Ovary (tissue), 10 donors: ENCODE data around the gene FAM13C. TPM values are rescaled to one million over a fixed set of nuclear protein-coding genes. Genes with fewer than 3 reads are reported as not detected.
A peak's percentile ranks its signal among the peaks of the same experiment; 100 is the strongest.
"Not testable (repeated sequence)": the region's sequence is repeated elsewhere in the genome, so short reads cannot be mapped to it uniquely, and the experiment has no call there.

ENCODE experiments used
- DNase-seq, 5 donors: peaks; one replicate each; pipeline ENCODE4 v3.0.0-alpha.2; 2019 to 2020
- H3K27ac ChIP-seq, 2 donors: fragments of 200-600 bp; one replicate each; pipeline versions ENCODE4 v1.5.1 to v1.8.0; 2019 to 2022
- H3K27me3 ChIP-seq: fragments of 200-600 bp; one replicate; pipeline ENCODE4 v1.8.0; 2022
- H3K36me3 ChIP-seq: fragments of 200-600 bp; sonication (generic); one replicate; pipeline ENCODE4 v1.5.1; 2019
- H3K4me1 ChIP-seq: one replicate; pipeline ENCODE4 v1.8.1; 2013; ENCODE audit warnings: mild to moderate bottlenecking, moderate library complexity; ENCODE audit not compliant: insufficient read depth
- H3K4me3 ChIP-seq: fragments of 200-600 bp; sonication (generic); one replicate; pipeline ENCODE4 v1.5.1; 2017
- H3K9me3 ChIP-seq, 2 donors: fragments of 200-600 bp in 1 of 2; sonication (generic) in 1 of 2; one replicate each; pipeline versions ENCODE4 v1.5.1 to v1.8.1; 2013 to 2019; ENCODE audit warnings: mild to moderate bottlenecking in 1 of 2, moderate library complexity in 1 of 2
- CTCF ChIP-seq, 3 donors: fragments of 450-650 bp in 2 of 3; fragments of 200-600 bp in 1 of 3; IDR thresholded peaks; one replicate each; pipeline versions ENCODE4 v1.5.1 to v1.8.0; 2016 to 2022; ENCODE audit warnings: antibody characterized with exemption in 3 of 3, mild to moderate bottlenecking in 1 of 3
- EP300 ChIP-seq: sonication (generic); formaldehyde crosslinking; IDR thresholded peaks from one replicate; pipeline ENCODE4 v1.6.1; 2017; ENCODE audit warnings: antibody characterized with exemption
- POLR2A ChIP-seq: fragments of 450-650 bp; IDR thresholded peaks from one replicate; pipeline ENCODE4 v1.6.1; 2017; ENCODE audit warnings: antibody characterized with exemption, mild to moderate bottlenecking, moderate library complexity
- WGBS, 3 donors: extraction: QIAGEN DNeasy Blood & Tissue Kit in 1 of 3; methylation state at CpG; one replicate each; pipeline versions ENCODE4 v1.1.5 to v1.1.7; 2013 to 2017; 5-methylcytosine and 5-hydroxymethylcytosine counted together
- intact Hi-C, 4 donors: fragments of 100-400 bp; cut with DNase I; formaldehyde crosslinking; loops; one replicate each; pipeline versions ENCODE4 v1.11.0 to v1.15.1; 2022 to 2023
- long read RNA-seq, 3 donors: library from polyadenylated mRNA in 2 of 3; unstranded in 2 of 3; transcript quantifications; one replicate each; pipeline ENCODE4 v2.0.0 and lab custom pipeline, GENCODE V29; 2021 to 2026
- polyA plus RNA-seq, 2 donors: library from polyadenylated mRNA; stranded (reverse); fragments of 200-250 nt in 1 of 2; fragments of 350-450 nt in 1 of 2; fragmentation: Illumina TruSeq in 1 of 2; extraction: RNeasy Lipid Tissue Mini Kit (QIAGEN cat#74804) in 1 of 2; gene quantifications; one replicate each; pipeline ENCODE4 v1.2.3, GENCODE V29; 2013 to 2014
- total RNA-seq, 7 donors: library from RNA; depleted of rRNA in 2 of 7; stranded (reverse); fragments of >200 nt in 2 of 7; fragmentation: NEBNext Ultra II Directional in 3 of 7; extraction: Animal tissue kit (Norgen Biotek cat#: 25700) in 3 of 7; gene quantifications; one replicate each; pipeline versions ENCODE4 v1.1.0 to v1.2.4, GENCODE V29; 2016 to 2023
- donor health status: DM: no; HTN: no; CAD: no; lungs with moderate emphysema.
- donor health status: DM: no; HTN: no; CAD: no.
- donor health status: Bipolar disorder and iron deficiency.
- donor health status: DM: yes; HTN: yes; CAD: no.
- donor health status: DM: no; HTN: no; CAD: no.
- donor health status: DM: yes; HTN: yes; CAD: no.

FAM13C gene
- 10 to 100 TPM; 11.9 to 35.2 (median 22.7) TPM for total RNA-seq
- polyA plus RNA-seq: 10 to 100 TPM; 14.3 to 19.5 TPM
- long read RNA-seq, donor 1, partial matches to known transcripts: 21 of 30 reads
- long read RNA-seq, donor 1, other reads (novel, unspliced or antisense): 7 of 30 reads
- long read RNA-seq, donor 2, partial matches to known transcripts: 0 of 10 reads
- long read RNA-seq, donor 2, other reads (novel, unspliced or antisense): 7 of 10 reads
- long read RNA-seq, donor 3, transcript FAM13C-214 (12 exons, 3,033 nt): minor isoform, 9 of 47 reads
- long read RNA-seq, donor 3, transcript FAM13C-217 (14 exons, 3,333 nt): major isoform, 19 of 47 reads
- long read RNA-seq, donor 3, partial matches to known transcripts: 2 of 47 reads
- long read RNA-seq, donor 3, other reads (novel, unspliced or antisense): 13 of 47 reads

DNA sequence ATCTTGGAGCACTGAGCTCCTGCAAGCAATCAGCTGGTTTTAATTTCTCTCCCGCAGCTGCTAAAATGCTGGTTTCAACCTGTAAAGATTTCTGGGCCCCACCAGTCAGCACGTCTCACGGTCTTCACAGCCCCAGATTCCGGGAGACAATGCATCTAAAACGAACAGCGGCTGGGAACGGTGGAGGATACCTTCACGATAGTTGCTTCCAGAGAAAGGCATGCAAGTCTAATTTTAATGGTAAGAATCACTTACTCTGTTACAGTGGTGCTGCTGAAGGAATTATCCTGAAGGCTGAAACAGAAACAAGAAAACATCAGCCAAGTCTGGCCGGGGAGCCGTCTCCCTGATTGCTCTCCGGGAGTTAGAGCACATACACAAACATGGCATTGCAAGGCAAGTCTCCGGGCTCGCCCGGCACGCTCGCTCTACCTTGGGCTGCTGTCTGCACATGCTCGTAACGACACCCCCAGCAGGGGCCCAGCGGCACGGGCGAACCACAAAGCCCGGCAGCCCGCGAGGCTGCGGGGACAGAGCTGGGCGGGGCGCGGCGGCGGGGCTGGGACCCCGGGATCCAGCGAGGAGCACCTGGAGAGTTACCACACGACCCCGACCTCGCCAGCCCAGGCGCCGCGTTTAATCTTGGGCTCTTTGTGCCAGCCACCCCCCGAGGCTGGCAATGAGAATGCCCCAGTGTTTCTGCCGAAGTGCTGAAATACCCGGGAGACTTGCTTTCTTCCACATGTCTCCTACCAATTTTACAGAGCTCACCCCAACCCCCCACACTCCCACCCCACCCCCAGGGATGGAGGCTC, at the start of gene FAM13C:
Gene FAM13C, minus strand, starts transcription at position 406 of the 815 bp plus-strand sequence. Its CDS starts 89 bp downstream, at position 317.
- intact Hi-C loops: no loop called here
- H3K4me3 ChIP-seq: peak within 1 kb of the TSS; percentile 64
- H3K27ac ChIP-seq: peak within 1 kb of the TSS; percentile 83 to 88
- H3K4me1 ChIP-seq: peaks cover 14% of the 10 kb centered on the region
- WGBS, 3 donors: 0% methylated on average over 41 of the region's 41 CpGs
- TF ChIP-seq CTCF (IDR thresholded peaks at IDR 0.05) (no peak), POLR2A (no peak), EP300 (no peak)
- no peaks in the 10 kb centered on the region for H3K9me3 ChIP-seq
- no peaks in the 10 kb centered on the region for H3K36me3 ChIP-seq
- DNase-seq: peak; percentile 66 to 82 (median 74)
- no peaks in the 10 kb centered on the region for H3K27me3 ChIP-seq

DNA sequence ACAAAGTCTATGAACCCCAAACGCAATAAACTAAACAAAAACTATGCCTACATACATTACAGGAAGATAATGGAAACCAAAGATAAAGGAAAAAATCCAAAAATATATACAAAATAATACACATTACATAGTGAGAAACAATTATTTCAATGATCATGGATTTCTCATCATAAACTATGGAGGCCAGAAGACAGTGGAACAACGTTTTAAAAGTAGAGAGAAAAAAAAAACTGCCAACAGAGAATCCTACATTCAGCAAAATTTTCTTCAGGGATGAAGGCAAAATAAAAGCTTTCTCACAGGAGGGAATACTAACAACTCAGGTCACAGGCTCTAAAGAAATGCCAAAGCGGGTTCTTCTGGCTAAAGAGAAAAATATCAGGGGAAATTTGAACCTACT, 42.9 kb upstream of the FAM13C start:
- no peak for TF ChIP-seq POLR2A
- TF ChIP-seq CTCF (IDR thresholded peaks at IDR 0.05): no peak
- Histone ChIP-seq H3K9me3 (no peaks in the 10 kb centered on the region), H3K27ac (no peak overlapping the region), H3K4me1 (no peaks in the 10 kb centered on the region), H3K4me3 (no peak overlapping the region), H3K36me3 (no peaks in the 10 kb centered on the region), H3K27me3 (no peaks in the 10 kb centered on the region)
- WGBS, 3 donors: 86 to 92% (median 90%) methylated on average over 3 of the region's 3 CpGs
- intact Hi-C loops: no loop called here
- no peak for DNase-seq

DNA sequence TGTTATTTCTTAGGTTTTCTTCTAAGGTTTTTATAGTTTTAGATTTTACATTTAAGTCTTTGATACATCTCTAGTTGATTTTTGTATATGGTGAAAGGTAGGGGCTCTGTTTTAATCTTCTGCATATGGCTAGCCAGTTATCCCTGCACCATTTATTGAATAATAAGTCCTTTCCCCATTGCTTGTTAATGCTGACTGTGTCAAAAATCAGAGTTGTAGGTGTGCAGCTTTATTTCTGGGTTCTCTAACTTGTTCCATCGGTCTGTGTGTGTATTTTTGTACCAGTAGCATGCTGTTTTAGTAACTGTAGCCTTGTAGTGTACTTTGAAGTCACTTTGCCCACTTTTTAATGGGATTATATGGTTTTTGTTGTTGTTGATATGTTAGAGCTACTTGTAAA, 37.9 kb upstream of the FAM13C start:
- no peak overlapping the region for H3K27ac ChIP-seq
- 63 to 73% (median 71%) methylated on average over 1 of the region's 1 CpG for WGBS, 3 donors
- H3K9me3 ChIP-seq: no peaks in the 10 kb centered on the region
- no peaks in the 10 kb centered on the region for H3K36me3 ChIP-seq
- no peak for DNase-seq
- H3K27me3 ChIP-seq: no peaks in the 10 kb centered on the region
- intact Hi-C loops: no loop called here
- no peaks in the 10 kb centered on the region for H3K4me1 ChIP-seq
- H3K4me3 ChIP-seq: no peak overlapping the region
- TF ChIP-seq POLR2A (no peak), EP300 (no peak), CTCF (IDR thresholded peaks at IDR 0.05) (no peak)

DNA sequence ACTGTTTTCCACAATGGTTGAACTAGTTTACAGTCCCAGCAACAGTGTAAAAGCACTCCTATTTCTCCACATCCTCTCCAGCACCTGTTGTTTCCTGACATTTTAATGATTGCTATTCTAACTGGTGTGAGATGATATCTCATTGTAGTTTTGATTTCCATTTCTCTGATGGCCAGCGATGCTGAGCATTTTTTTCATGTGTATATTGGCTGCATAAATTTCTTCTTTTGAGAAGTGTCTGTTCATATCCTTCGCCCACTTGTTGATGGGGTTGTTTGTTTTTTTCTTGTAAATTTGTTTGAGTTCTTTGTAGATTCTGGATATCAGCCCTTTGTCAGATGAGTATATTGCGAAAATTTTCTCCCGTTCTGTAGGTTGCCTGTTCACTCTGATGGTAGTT, 37.0 kb upstream of the FAM13C start:
- H3K27me3 ChIP-seq, H3K4me1 ChIP-seq, intact Hi-C loops, H3K9me3 ChIP-seq, H3K36me3 ChIP-seq, DNase-seq, H3K4me3 ChIP-seq, H3K27ac ChIP-seq: not testable (repeated sequence)
- 97 to 98% (median 98%) methylated on average over 4 of the region's 4 CpGs for WGBS, 3 donors

- 44 to 64% (median 51%) methylated on average over 3 of the region's 3 CpGs for WGBS, 3 donors
- H3K4me3 ChIP-seq: no peak overlapping the region
Observed at GRCh38 chr10:59397961-59398360, 35.6 kb upstream of the FAM13C start.

More at GRCh38 chr10:59397961-59398360, 35.6 kb upstream of the FAM13C start:
- TF ChIP-seq EP300 (no peak), POLR2A (no peak), CTCF (IDR thresholded peaks at IDR 0.05) (no peak)
- Histone ChIP-seq H3K4me1 (no peaks in the 10 kb centered on the region), H3K9me3 (no peaks in the 10 kb centered on the region), H3K27ac (no peak overlapping the region), H3K36me3 (no peaks in the 10 kb centered on the region), H3K27me3 (no peaks in the 10 kb centered on the region)
- DNase-seq: no peak
- intact Hi-C loops: no loop called here
